ENCODE results near the gene GPC3.

GPC3 gene

DNA sequence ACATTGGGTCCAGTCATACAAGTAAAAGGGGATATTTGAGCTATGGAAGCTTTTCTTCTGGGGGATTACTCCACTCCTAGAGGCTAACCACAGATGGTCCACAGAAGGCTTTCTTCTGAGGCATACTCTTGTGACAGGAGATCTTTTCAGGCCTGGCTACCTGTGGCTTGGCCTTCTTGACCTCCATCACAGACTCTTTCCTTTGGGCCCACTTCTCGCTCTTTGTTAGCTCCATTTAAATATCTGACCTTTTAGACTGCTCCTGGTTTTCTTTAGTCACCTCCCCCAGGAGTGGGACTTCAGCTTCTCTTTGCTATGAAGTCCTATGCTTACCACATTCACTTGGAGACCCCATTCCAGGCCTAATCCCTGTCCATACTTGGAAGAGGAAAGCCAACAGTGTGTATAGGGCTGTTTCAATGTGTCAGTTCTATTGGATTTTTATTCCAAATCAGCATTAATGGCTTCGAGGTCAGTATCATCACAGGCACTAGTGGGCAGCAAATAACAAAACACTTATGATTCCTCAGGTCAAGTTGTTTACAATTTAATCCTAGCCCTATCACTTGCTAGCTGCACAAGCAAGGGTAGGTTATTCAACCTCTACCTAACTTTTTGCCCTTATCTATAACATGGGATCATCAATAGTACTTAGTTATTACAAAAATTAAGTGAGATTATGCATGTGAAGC lies 26.3 kb downstream of the GPC3 start:
- DNase-seq (ENCODE audit: low spot score) = no peak
- TF ChIP-seq, protein P1, sequence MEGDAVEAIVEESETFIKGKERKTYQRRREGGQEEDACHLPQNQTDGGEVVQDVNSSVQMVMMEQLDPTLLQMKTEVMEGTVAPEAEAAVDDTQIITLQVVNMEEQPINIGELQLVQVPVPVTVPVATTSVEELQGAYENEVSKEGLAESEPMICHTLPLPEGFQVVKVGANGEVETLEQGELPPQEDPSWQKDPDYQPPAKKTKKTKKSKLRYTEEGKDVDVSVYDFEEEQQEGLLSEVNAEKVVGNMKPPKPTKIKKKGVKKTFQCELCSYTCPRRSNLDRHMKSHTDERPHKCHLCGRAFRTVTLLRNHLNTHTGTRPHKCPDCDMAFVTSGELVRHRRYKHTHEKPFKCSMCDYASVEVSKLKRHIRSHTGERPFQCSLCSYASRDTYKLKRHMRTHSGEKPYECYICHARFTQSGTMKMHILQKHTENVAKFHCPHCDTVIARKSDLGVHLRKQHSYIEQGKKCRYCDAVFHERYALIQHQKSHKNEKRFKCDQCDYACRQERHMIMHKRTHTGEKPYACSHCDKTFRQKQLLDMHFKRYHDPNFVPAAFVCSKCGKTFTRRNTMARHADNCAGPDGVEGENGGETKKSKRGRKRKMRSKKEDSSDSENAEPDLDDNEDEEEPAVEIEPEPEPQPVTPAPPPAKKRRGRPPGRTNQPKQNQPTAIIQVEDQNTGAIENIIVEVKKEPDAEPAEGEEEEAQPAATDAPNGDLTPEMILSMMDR (IDR thresholded peaks at IDR 0.05; ENCODE audit: extremely low read depth, insufficient read depth, missing control alignments) = no peak
- in situ Hi-C loops (cut with MboI; ENCODE audit: low pct_unique_long_range_greater_than_20kb, low sequenced_read_pairs, unreplicated experiment) = no loop called here

DNA sequence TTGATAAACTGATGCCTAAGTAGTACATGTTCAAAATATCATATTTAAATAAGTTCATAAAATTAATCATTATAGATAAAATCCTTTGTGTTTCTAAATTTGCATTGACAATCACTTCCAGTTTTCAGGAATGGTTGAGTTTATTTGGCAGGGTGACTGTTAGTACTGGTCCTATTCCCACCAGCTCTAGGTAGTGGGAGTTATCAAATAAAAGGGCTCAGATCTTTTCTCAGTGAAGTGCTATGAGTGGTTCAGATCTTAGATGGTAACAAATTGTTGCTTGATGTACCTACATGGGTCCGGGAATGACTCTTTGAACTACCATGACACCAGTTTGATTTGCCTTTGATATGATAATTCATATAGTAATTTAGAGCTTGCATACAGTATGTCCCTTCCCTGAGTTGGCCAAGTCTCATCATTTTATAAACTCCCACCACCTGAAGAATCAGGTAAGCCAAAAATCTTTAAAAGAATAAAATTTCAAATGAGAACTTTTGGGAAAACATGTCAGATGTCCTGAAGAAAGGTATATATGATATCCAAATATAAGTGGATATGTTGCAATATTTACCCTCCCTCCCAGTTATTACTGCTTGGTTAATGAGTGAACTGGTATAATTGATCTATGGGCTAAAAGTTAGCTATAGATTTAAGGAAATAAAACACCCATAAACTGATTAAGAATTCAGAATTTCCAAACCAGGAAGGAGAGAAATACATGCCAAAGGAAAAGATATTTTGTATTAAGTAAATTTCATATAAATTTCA lies 28.6 kb downstream of the GPC3 start:
- TF ChIP-seq, protein P1 (IDR thresholded peaks at IDR 0.05; ENCODE audit: extremely low read depth, insufficient read depth, missing control alignments) = no peak
- DNase-seq (ENCODE audit: low spot score) = no peak
- in situ Hi-C loops (cut with MboI; ENCODE audit: low pct_unique_long_range_greater_than_20kb, low sequenced_read_pairs, unreplicated experiment) = no loop called here

DNA sequence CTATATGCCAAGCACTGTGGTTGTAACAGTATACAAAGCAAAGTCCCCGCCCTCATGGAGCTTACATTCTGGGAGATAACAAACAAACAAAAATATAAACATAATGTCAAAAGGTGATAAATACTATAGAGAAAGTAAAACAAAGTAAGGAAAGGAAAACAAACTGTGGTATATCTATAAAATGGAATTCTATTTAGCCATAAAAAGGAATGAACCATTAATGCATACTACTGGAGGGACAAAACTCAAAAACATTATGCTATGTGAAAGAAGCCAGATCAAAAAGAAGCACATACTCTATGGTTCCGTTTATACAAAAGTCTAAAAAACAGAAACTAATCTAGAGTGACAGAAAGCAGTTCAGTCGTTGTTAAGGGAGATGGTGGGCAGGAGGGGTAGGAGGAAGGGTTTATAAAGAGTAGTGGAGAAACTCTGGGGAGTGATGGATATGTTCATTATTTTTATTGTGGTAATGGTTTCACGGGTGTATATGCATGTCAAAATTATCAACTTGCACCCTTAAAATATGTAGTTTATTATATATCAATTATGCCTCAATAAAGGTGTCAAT lies 31.5 kb downstream of the GPC3 start:
- no peak for DNase-seq (ENCODE audit: low spot score)
- TF ChIP-seq, protein P1 (IDR thresholded peaks at IDR 0.05; ENCODE audit: extremely low read depth, insufficient read depth, missing control alignments) = no peak
- in situ Hi-C loops (cut with MboI; ENCODE audit: low pct_unique_long_range_greater_than_20kb, low sequenced_read_pairs, unreplicated experiment) = no loop called here

DNA sequence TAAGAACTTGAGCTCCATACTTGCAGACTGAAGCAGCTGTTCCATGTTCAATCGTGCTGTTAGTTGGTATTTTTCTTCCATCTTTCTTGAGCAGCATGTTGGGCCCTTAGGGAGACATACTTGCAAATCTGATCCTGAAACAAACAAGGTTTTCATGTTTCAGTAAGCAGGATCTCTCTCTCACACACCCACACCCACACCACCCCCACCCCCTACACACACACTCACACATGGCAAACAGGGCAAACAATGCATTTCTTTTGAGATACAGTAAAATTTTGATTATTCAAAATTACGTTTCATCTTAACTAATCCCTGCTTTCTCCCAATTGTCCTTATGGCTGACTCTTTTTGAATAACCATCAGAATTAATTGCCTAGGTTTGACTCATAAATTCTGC lies 32.3 kb downstream of the GPC3 start:
- in situ Hi-C loops (cut with MboI; ENCODE audit: low pct_unique_long_range_greater_than_20kb, low sequenced_read_pairs, unreplicated experiment) = no loop called here
- no peak for DNase-seq (ENCODE audit: low spot score)

DNA sequence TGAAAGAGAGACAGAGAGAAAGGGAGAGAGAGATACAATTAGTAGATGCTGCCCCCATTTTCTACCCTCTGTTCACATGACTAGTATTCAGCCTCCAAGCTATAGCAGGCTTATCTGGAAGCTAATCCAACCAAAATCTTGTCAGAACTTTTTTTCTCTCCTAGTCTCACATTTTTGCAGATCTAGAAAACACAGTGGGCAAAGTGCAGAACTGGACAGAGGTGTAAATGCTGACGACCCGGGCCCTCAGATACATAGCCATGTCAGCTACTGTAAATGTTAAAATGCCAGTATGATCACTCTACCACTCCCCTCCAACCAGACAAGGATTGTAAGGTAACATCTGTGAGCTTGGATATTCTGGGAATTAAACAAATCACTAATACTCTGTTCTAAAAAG lies 34.3 kb downstream of the GPC3 start:
- TF ChIP-seq, protein P1 (IDR thresholded peaks at IDR 0.05; ENCODE audit: extremely low read depth, insufficient read depth, missing control alignments) = no peak
- in situ Hi-C loops (cut with MboI; ENCODE audit: low pct_unique_long_range_greater_than_20kb, low sequenced_read_pairs, unreplicated experiment) = no loop called here
- DNase-seq (ENCODE audit: low spot score) = no peak

More for the DNA sequence above, 32.3 kb downstream of the GPC3 start:
- TF ChIP-seq, protein P1 (IDR thresholded peaks at IDR 0.05; ENCODE audit: extremely low read depth, insufficient read depth, missing control alignments) = no peak

DNA sequence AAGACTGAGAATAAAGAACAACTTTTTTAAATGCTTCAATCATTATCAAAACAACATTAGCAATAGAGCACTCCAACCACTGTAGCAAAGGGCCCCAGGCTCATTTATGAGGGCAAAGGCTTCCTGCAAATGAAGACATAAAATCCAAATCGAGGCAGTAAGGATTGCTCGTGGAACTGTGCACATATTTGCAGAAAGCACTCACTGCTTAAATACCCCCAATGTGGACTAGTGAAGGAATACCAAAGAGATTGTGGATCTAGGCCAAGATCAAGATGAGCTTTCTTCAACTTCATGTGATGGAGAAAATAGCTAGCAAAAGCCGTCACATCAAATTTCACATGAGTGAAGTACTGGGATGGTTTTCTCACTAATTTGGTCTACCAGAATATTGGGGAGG lies 35.2 kb downstream of the GPC3 start:
- in situ Hi-C loops (cut with MboI; ENCODE audit: low pct_unique_long_range_greater_than_20kb, low sequenced_read_pairs, unreplicated experiment) = no loop called here
- no peak for DNase-seq (ENCODE audit: low spot score)
- TF ChIP-seq, protein P1 (IDR thresholded peaks at IDR 0.05; ENCODE audit: extremely low read depth, insufficient read depth, missing control alignments) = no peak
